GM12891 (cell line): Measurements from ENCODE around the gene L3HYPDH.

Experiments
- PAX5 ChIP-seq: IDR thresholded peaks from 2 replicates; pipeline ENCODE4 v1.6.1; 2011; ENCODE audit warnings: low read length, moderate library complexity, mild to moderate bottlenecking; ENCODE audit not compliant: insufficient read depth, severe bottlenecking
- POLR2A ChIP-seq: IDR thresholded peaks from 2 replicates; pipeline ENCODE4 v1.6.1; 2011; ENCODE audit warnings: low read depth, low read length, control low read depth
- POLR2AphosphoS5 ChIP-seq: IDR thresholded peaks from 2 replicates; pipeline ENCODE4 v1.6.1; 2011; ENCODE audit warnings: low read depth, low read length, control low read depth
- SPI1 ChIP-seq: IDR thresholded peaks from 2 replicates; pipeline ENCODE4 v1.6.1; 2011; ENCODE audit warnings: low read depth, low read length, control low read depth
- TAF1 ChIP-seq: IDR thresholded peaks from 2 replicates; pipeline ENCODE4 v1.6.1; 2011; ENCODE audit warnings: low read depth, low read length, control low read depth

DNA sequence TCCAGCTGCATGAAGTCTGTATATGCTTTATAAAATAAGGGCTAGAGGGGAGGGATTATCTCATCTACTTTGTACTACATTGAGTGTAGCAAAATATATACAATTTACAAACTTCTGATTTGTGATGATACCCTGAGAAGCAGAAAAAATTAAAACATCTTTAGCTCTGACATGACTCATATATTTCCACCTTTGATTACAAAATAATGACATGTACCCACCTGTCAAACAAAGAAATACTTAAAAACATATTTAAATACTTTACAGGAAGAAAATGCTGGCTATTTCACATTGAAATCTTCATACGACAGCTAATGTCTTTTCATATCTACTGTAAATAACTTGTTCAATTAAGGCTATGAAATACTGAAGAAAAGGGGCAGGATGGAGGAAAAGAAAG is 22.3 kb downstream of the L3HYPDH start:
- TF ChIP-seq POLR2A = no peak
- TF ChIP-seq POLR2AphosphoS5 = no peak
- TF ChIP-seq SPI1 = no peak
- no peak for TF ChIP-seq TAF1
- TF ChIP-seq PAX5 = no peak
